ENCODE measurements around the gene SELENOS. TPM values are rescaled to one million over a fixed set of nuclear protein-coding genes. Genes with fewer than 3 reads are reported as not detected.

Gene SELENOS
- total RNA-seq, 2 donors from 2014 or later, result 42.9 to 44.8 TPM

DNA sequence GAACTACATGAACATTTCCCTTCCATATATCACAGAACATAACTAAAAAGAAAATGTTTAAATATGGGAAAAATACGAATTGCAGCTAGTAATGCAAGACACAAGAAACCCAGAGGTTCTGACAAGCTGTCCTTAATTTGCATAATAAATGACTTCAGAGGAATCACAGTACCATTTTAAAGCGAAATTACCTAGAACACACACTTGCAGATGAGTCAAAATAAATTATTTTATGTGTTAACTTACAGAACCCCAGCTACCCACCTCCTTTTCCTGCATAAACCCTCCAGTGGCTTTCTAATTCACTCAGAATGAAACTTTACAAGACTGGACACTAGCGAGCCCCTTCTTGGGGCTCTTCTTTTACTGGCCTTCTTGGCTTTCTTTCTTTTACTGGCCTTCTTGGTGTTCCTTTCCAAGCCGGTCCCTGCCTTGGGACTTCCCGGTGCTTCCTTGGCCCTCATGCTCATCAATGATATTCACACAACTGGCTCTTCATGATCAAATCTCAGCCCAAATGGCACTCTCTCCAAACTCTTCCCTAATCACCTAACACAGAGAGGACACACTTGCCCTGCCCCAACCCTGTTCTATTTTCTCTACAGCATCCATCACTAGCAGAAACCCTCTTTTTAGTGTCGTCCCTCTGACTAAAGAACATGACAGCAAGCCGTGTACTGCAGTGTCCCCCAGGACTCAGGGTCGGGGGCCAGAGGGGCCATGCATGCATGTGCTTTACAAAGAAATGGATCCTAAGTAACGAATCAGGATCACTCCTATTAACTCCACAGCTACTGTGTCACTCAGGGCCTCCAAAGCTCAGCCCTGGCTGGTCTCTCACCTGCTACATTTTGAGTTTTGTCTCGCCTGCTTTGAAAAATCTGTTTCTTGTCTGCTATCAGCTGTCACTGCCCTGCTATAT, 30.2 kb downstream of the SELENOS start:
- no peaks in the 10 kb centered on the region for H3K27me3 Mint-ChIP-seq (ENCODE audit: low read depth)
- H3K27ac Mint-ChIP-seq, result peak overlapping the region; percentile 89
- peak overlapping the region; percentile 66 to 67 for H3K4me3 Mint-ChIP-seq
- peaks cover 87% of the 10 kb centered on the region for H3K4me1 Mint-ChIP-seq (ENCODE audit: low read depth)
- DNase-seq (no peak), ATAC-seq (replicated peaks in 1 of 2) (peak; percentile 14 to 25)
- H3K9me3 Mint-ChIP-seq, result no peaks in the 10 kb centered on the region
- H3K36me3 Mint-ChIP-seq (ENCODE audit: insufficient read depth in 2 of 2), result peaks cover 2 to 7% of the 10 kb centered on the region in 2 donors

DNA sequence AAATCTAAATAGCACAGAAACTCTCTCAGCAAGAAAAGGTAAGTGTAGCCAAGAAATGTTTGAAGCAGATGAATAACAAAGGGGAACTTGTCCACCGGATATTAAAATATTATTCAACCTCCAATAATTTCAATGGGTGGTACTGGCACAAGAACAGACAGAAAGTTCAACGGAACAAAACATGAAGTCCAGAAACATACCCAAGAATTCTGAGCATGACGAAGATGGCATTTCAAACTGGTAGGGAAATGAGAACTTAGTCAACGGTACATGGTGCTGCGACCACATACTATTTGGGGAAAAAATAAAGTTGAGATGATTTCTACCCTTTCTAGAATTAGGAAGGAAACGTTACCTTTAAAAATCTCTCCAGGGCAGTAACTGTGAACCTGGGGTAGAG, 30.9 kb downstream of the SELENOS start:
- Mint-ChIP-seq H3K27ac (peak overlapping the region; percentile 89), H3K27me3 (ENCODE audit: low read depth) (no peaks in the 10 kb centered on the region), H3K36me3 (ENCODE audit: insufficient read depth in 2 of 2) (peaks cover 4 to 7% of the 10 kb centered on the region in 2 donors), H3K4me1 (ENCODE audit: low read depth) (peaks cover 92% of the 10 kb centered on the region), H3K9me3 (no peaks in the 10 kb centered on the region), H3K4me3 (peak overlapping the region; percentile 66 to 67)
- ATAC-seq (replicated peaks in 1 of 2) (no peak), DNase-seq (no peak)

DNA sequence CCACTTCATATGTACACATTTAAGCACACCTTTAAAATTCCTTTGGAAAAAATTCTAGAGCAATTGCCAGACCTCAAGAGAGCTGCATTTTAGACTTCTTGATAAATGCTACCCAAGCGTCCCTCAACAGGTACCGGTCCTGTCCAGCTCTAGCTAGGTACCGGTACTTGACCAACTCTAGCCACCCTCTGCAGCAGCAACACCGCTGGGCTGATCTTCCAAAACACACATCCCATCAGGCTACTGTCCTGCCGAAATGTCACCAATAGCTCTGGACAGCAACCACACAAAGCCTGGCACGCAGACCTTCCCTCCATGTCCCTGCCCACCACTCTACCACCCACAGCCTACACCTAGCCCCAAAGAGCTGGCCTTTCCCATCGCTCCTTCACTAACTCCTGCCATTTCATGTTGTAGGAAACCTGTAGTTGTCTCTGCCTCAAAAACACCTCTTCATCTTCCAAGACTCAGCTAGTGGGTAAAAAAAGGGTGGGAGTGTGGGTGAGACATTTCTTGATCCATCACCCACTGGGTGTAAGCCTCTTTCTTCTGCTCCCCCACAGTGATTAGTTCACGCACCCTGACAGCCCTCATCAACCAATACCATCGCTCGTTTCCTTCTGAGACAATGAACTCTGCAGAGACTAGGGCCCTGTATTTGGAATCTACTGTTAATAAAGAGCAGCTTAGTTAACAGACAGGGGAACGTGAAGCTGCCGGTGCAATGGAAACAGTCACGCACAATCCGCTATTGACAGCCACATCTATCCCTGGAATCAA, 32.2 kb downstream of the SELENOS start:
- Mint-ChIP-seq H3K4me1 (ENCODE audit: low read depth) (peaks cover 94% of the 10 kb centered on the region), H3K4me3 (peak overlapping the region; percentile 66 to 67), H3K9me3 (no peaks in the 10 kb centered on the region), H3K36me3 (ENCODE audit: insufficient read depth in 2 of 2) (peaks cover 3 to 4% of the 10 kb centered on the region in 2 donors), H3K27ac (peak overlapping the region; percentile 81), H3K27me3 (ENCODE audit: low read depth) (no peaks in the 10 kb centered on the region)
- no peak for DNase-seq
- ATAC-seq (replicated peaks in 1 of 2), result no peak

DNA sequence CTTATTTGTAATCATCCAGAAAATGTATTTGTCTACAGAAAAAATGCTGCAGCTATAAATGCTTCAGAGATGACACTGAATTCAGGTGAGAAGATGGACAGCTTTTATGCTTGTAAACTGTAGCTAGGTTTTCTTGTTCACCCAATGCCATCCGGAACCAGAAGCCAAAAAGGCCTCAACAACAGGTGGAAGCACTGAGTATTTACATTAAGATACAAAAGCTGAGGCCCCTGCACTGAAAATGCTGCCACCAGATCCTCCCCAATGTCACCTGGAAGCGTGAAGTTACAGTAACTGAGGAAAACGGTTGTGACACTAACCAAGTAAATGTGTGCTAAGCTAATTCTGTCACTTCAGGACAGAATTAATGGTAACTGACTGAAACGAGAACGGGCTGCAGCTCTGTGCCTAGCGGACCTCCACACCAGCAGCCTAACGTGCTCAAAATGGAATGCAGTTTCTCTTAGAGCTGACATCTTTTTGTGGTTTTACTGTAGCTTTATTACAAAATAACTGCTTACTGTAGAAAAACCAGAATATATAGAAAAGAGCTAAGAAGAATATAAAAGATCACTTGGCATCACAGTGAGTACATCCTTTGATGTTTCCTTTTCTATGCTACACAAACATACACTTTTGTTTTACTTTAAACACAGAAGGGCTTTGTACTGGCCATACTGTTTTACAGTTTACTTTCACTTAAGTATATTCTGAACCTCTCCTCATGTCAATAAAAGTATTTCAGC, 33.1 kb downstream of the SELENOS start:
- peaks cover 4 to 6% of the 10 kb centered on the region in 2 donors for H3K36me3 Mint-ChIP-seq (ENCODE audit: insufficient read depth in 2 of 2)
- no peak for ATAC-seq (replicated peaks in 1 of 2)
- H3K4me1 Mint-ChIP-seq (ENCODE audit: low read depth), result peaks cover 94% of the 10 kb centered on the region
- peak overlapping the region; percentile 81 for H3K27ac Mint-ChIP-seq
- H3K27me3 Mint-ChIP-seq (ENCODE audit: low read depth), result no peaks in the 10 kb centered on the region
- no peaks in the 10 kb centered on the region for H3K9me3 Mint-ChIP-seq
- H3K4me3 Mint-ChIP-seq, result peak overlapping the region; percentile 66 to 67
- DNase-seq, result no peak

DNA sequence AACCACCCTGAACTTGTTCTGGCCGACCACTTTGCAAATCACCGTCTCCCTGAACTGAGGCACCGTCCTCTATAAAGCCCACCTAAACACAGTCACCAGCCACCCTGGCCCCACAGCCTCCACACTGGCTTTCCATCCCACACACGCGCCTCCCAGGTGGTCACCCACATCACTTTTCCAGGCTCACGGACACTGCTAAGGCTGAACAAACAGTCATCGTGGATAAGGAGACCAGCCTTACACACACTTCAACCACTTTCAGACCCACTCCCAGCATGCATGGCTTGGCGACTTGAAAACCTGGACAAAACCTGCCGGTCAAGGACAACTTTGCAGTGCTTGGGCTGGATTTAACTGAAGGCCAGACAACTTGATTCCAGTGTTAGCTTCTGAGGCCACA, 33.9 kb downstream of the SELENOS start:
- peak overlapping the region; percentile 77 for H3K27ac Mint-ChIP-seq
- no peaks in the 10 kb centered on the region for H3K27me3 Mint-ChIP-seq (ENCODE audit: low read depth)
- H3K4me3 Mint-ChIP-seq, result peak overlapping the region; percentile 66 to 67
- DNase-seq, result no peak
- no peak for ATAC-seq (replicated peaks in 1 of 2)
- H3K4me1 Mint-ChIP-seq (ENCODE audit: low read depth), result peaks cover 92% of the 10 kb centered on the region
- peaks cover 4 to 6% of the 10 kb centered on the region in 2 donors for H3K36me3 Mint-ChIP-seq (ENCODE audit: insufficient read depth in 2 of 2)
- H3K9me3 Mint-ChIP-seq, result no peaks in the 10 kb centered on the region

DNA sequence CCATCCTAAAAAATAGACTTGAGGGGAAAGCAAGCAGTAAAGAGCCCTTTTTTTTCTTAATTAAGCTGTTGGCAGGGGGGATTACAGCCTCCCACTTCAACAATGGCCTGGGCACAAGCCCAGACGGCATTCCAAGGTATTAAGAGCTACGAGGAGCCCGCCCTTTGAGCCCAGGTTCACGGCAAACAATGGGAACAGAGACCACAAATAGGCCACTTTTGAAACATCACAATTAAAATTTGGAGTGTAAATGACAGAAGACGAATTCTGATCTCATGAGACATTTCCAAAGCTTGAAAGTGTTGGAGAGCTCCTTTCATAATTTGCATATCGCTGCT, 34.3 kb downstream of the SELENOS start:
- Mint-ChIP-seq H3K9me3 (no peaks in the 10 kb centered on the region), H3K4me3 (peak overlapping the region; percentile 66 to 67), H3K27me3 (ENCODE audit: low read depth) (no peaks in the 10 kb centered on the region), H3K4me1 (ENCODE audit: low read depth) (peaks cover 89% of the 10 kb centered on the region), H3K27ac (peak overlapping the region; percentile 96), H3K36me3 (ENCODE audit: insufficient read depth in 2 of 2) (peaks cover 4 to 6% of the 10 kb centered on the region in 2 donors)
- no peak for ATAC-seq (replicated peaks in 1 of 2)
- DNase-seq, result no peak

DNA sequence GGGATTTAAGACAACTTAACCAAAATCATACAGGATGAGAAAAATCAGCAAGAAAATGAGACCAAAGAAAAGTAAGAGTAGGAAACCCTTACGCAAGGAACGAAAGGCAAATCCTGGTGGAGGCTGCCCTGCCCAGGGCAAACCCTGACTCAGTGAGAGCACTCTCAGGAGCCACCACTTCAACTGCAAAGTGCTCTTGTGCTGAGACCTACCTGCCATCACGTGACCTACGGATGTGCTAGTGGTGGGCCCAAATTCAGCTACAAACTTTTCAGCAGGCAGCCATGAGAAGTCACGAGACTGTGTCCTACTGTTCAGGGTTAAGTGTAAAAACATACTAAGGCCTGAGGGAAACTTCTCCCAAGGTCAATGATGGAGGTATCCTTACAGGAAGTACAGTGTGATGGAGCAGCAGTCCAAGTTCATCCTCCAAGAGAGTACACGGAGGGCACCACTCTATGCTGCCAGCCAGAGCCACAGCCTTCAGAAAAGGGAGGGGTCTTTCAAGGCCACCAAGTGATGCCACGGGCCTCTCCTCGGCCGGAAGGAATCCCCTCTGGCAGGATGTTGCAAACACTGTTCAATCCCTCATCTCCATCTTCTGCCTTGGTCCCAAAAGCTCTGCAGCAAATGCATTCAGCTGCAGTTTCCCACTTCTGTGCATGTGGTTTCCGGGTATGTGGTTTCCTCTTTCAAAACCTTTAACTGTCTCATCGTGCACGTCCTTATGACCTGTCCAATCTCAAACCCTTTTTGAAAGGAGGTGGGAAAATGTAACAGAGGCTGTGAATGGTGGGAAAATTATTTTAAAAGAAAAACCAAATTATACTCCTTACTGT, 34.9 kb downstream of the SELENOS start:
- Mint-ChIP-seq H3K36me3 (ENCODE audit: insufficient read depth in 2 of 2) (peaks cover 4 to 6% of the 10 kb centered on the region in 2 donors), H3K4me3 (peak overlapping the region; percentile 66 to 67), H3K27me3 (ENCODE audit: low read depth) (no peaks in the 10 kb centered on the region), H3K27ac (peak overlapping the region; percentile 96), H3K9me3 (no peaks in the 10 kb centered on the region), H3K4me1 (ENCODE audit: low read depth) (peaks cover 84% of the 10 kb centered on the region)
- peak; percentile 75 to 82 for ATAC-seq (replicated peaks in 1 of 2)
- DNase-seq, result peak; percentile 57 to 59

DNA sequence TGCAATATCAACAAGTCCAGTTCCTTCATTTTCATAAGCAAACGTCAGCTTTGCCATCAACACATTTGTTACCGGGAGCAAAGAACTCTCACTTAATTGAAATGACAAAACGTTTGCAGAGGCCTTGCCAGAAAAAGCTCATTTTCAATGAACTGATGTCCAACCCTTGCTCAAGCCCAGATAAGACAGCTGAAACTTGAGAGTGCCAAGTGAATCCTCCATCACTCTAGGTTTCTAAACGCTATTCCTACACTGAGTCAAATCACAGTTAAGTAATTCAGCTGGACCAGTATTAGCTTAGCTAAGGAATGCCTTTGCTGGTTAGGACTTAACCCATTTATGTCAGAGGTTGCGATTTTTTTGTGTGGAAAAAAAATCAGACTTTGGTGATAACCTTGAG, 36.9 kb downstream of the SELENOS start:
- no peak for ATAC-seq (replicated peaks in 1 of 2)
- peak overlapping the region; percentile 71 to 78 for H3K4me3 Mint-ChIP-seq
- peak overlapping the region; percentile 81 for H3K27ac Mint-ChIP-seq
- no peaks in the 10 kb centered on the region for H3K27me3 Mint-ChIP-seq (ENCODE audit: low read depth)
- DNase-seq, result no peak
- peaks cover 4 to 12% of the 10 kb centered on the region in 2 donors for H3K36me3 Mint-ChIP-seq (ENCODE audit: insufficient read depth in 2 of 2)
- H3K4me1 Mint-ChIP-seq (ENCODE audit: low read depth), result peaks cover 81% of the 10 kb centered on the region
- H3K9me3 Mint-ChIP-seq, result no peaks in the 10 kb centered on the region

DNA sequence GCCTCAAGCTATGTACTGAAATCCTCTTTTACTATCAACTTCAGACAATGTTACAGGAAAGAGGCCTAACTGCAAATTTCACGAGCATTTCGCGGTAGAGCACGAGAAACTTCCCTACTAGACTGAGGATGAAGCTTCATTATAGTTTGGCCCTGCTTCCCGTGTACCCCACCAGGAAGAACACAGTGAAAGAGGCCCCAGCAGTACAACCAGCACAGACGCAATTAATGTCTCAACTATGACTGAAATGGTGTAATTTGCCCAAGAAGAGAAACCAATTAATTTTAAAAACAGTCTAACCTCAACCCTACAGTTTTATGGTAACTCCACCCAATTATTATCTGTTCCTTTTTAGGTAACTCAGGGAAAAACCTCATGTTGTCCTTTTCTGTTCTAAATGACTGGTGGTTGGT, 37.6 kb downstream of the SELENOS start:
- H3K9me3 Mint-ChIP-seq, result no peaks in the 10 kb centered on the region
- peak; percentile 13 to 38 for ATAC-seq (replicated peaks in 1 of 2)
- peaks cover 75% of the 10 kb centered on the region for H3K4me1 Mint-ChIP-seq (ENCODE audit: low read depth)
- no peak for DNase-seq
- H3K4me3 Mint-ChIP-seq, result peak overlapping the region; percentile 71 to 78
- no peaks in the 10 kb centered on the region for H3K27me3 Mint-ChIP-seq (ENCODE audit: low read depth)
- peaks cover 2 to 18% of the 10 kb centered on the region in 2 donors for H3K36me3 Mint-ChIP-seq (ENCODE audit: insufficient read depth in 2 of 2)
- peak overlapping the region; percentile 81 for H3K27ac Mint-ChIP-seq

DNA sequence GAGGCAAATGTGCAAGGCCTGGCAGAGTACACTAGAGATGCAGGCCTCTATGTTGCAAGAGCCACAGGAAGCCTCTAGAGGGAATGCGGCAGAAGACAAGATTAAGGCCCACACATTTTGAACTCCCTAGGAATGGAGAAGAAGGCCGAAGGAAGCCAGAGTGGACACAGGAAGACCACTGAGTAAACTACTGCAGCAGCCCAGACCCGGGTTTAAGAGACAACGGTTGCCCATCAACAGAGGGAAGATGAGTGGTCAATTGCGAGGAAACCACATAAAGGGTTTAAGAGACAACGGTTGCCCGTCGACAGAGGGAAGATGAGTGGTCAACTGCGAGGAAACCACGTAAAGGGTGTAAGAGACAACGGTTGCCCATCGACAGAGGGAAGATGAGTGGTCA, 40.0 kb downstream of the SELENOS start:
- Mint-ChIP-seq H3K27me3 (ENCODE audit: low read depth) (no peaks in the 10 kb centered on the region), H3K27ac (no peak overlapping the region), H3K4me3 (no peak overlapping the region), H3K9me3 (no peaks in the 10 kb centered on the region), H3K4me1 (ENCODE audit: low read depth) (peaks cover 63% of the 10 kb centered on the region), H3K36me3 (ENCODE audit: insufficient read depth in 2 of 2) (peaks cover 2 to 28% of the 10 kb centered on the region in 2 donors)
- no peak for ATAC-seq (replicated peaks in 1 of 2)
- DNase-seq, result no peak

DNA sequence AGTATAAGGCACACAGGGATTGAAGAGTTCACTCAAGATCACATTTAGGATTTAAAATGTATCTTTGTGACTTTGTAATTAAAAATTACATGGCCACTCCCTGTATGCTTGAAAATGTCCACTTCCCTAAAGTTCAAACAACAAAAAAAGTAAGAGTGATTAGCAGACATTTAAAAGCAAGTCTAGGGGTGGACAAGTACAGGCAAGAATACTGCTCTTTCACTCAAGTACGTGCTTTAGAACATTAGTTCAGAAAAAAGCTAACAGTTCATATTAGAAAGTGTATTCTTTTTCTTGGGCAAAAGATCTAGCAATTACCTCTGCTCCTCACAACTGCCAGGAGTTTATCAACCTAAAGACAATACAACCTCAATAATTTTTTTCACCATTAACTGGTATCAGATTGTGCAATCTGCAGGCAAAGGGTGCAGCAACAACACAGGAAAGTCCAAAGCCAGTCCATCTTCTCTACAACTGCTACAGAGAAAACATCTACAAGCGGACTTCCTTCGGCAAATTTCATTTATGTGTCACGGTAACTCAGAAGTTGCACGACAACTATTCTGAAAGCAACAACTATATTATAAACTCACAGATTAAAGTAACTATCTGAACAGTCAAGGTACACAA, 43.5 kb downstream of the SELENOS start:
- peaks cover 0 to 4% of the 10 kb centered on the region in 2 donors for H3K9me3 Mint-ChIP-seq
- no peak for ATAC-seq (replicated peaks in 1 of 2)
- no peaks in the 10 kb centered on the region for H3K27me3 Mint-ChIP-seq (ENCODE audit: low read depth)
- peaks cover 45% of the 10 kb centered on the region for H3K4me1 Mint-ChIP-seq (ENCODE audit: low read depth)
- no peak for DNase-seq
- H3K36me3 Mint-ChIP-seq (ENCODE audit: insufficient read depth in 2 of 2), result peaks cover 4 to 40% of the 10 kb centered on the region in 2 donors
- no peak overlapping the region for H3K27ac Mint-ChIP-seq
- no peak overlapping the region for H3K4me3 Mint-ChIP-seq

DNA sequence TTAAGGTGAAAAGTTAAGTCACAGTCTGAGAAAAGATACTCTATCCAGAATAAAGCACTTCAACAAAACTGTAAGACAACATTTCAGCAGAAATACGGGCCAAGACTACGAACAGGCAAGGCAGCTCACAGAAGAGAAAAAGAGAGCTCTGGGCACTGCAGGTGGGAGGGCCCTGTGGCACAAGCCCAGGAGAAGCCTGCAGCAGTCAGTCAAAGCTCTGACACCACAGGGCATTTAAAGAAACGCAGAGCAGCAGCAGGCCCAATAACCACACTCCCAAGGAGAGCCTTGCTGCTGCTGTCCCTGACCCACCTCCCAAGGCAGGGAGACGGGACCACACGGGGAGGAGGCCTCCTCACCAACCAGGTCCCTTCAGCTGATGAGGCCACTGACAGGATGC, 44.6 kb downstream of the SELENOS start:
- Mint-ChIP-seq H3K27ac (no peak overlapping the region), H3K27me3 (ENCODE audit: low read depth) (no peaks in the 10 kb centered on the region), H3K4me3 (no peak overlapping the region), H3K36me3 (ENCODE audit: insufficient read depth in 2 of 2) (peaks cover 11 to 49% of the 10 kb centered on the region in 2 donors), H3K4me1 (ENCODE audit: low read depth) (peaks cover 47% of the 10 kb centered on the region), H3K9me3 (peaks cover 4 to 5% of the 10 kb centered on the region in 2 donors)
- DNase-seq (no peak), ATAC-seq (replicated peaks in 1 of 2) (no peak)

All from activated T-cell treated with anti-CD3 and anti-CD28 coated beads, Interleukin-2, amount 50 U/mL, for 72 hours (primary cell).